ENCODE data around the gene MSL1.

MSL1 gene

GRCh38 chr17:40104594-40105486 lies 16.9 kb upstream of the MSL1 start:
- TF ChIP-seq TCF4 (CRISPR knock-in tag; IDR thresholded peaks at IDR 0.05; ENCODE audit: borderline replicate concordance) (no peak), TOX (CRISPR knock-in tag; IDR thresholded peaks at IDR 0.05; ENCODE audit: borderline replicate concordance) (no peak), GLIS3 (CRISPR knock-in tag; IDR thresholded peaks at IDR 0.05) (no peak), ZNF565 (CRISPR knock-in tag; conservative IDR thresholded peaks at IDR 0.05; ENCODE audit: low read depth) (no peak), CSRNP3 (CRISPR knock-in tag; IDR thresholded peaks at IDR 0.05) (no peak), CSDC2 (CRISPR knock-in tag; IDR thresholded peaks at IDR 0.05) (no peak), TSHZ2 (CRISPR knock-in tag; IDR thresholded peaks at IDR 0.05) (no peak), ZNF8 (CRISPR knock-in tag; IDR thresholded peaks at IDR 0.05) (no peak), ARNTL (CRISPR knock-in tag; IDR thresholded peaks at IDR 0.05; ENCODE audit: borderline replicate concordance, low read depth) (no peak), SNAI2 (CRISPR knock-in tag; IDR thresholded peaks at IDR 0.05) (no peak), CREB5 (CRISPR knock-in tag; IDR thresholded peaks at IDR 0.05; ENCODE audit: low read depth) (no peak), ZC3H10 (CRISPR knock-in tag; IDR thresholded peaks at IDR 0.05) (no peak), BACH2 (CRISPR knock-in tag; IDR thresholded peaks at IDR 0.05; ENCODE audit: borderline replicate concordance) (no peak), OSR1 (CRISPR knock-in tag; IDR thresholded peaks at IDR 0.05) (no peak), PATZ1 (CRISPR knock-in tag; IDR thresholded peaks at IDR 0.05; ENCODE audit: borderline replicate concordance) (no peak), RARB (CRISPR knock-in tag; IDR thresholded peaks at IDR 0.05) (no peak), ZFP30 (CRISPR knock-in tag; IDR thresholded peaks at IDR 0.05) (no peak), ZFP3 (CRISPR knock-in tag; IDR thresholded peaks at IDR 0.05) (no peak)
- ATAC-seq = no peak

- ATAC-seq = no peak
- TF ChIP-seq ISL1 (CRISPR knock-in tag; IDR thresholded peaks at IDR 0.05) (no peak), ZNF70 (CRISPR knock-in tag; IDR thresholded peaks at IDR 0.05) (no peak), BACH2 (CRISPR knock-in tag; IDR thresholded peaks at IDR 0.05; ENCODE audit: borderline replicate concordance) (no peak), OSR1 (CRISPR knock-in tag; IDR thresholded peaks at IDR 0.05) (no peak), CREB5 (CRISPR knock-in tag; IDR thresholded peaks at IDR 0.05; ENCODE audit: low read depth) (no peak), ZC3H10 (CRISPR knock-in tag; IDR thresholded peaks at IDR 0.05) (no peak), CSRNP3 (CRISPR knock-in tag; IDR thresholded peaks at IDR 0.05) (no peak), ARNTL (CRISPR knock-in tag; IDR thresholded peaks at IDR 0.05; ENCODE audit: borderline replicate concordance, low read depth) (no peak), SNAI2 (CRISPR knock-in tag; IDR thresholded peaks at IDR 0.05) (no peak), PPARA (CRISPR knock-in tag; IDR thresholded peaks at IDR 0.05; ENCODE audit: borderline replicate concordance) (no peak), ZNF8 (CRISPR knock-in tag; IDR thresholded peaks at IDR 0.05) (no peak), ESRRG (CRISPR knock-in tag; IDR thresholded peaks at IDR 0.05) (no peak), ZFP3 (CRISPR knock-in tag; IDR thresholded peaks at IDR 0.05) (no peak), ZFP30 (CRISPR knock-in tag; IDR thresholded peaks at IDR 0.05) (no peak), CSDC2 (CRISPR knock-in tag; IDR thresholded peaks at IDR 0.05) (no peak), RARB (CRISPR knock-in tag; IDR thresholded peaks at IDR 0.05) (no peak), TOX (CRISPR knock-in tag; IDR thresholded peaks at IDR 0.05; ENCODE audit: borderline replicate concordance) (no peak), PATZ1 (CRISPR knock-in tag; IDR thresholded peaks at IDR 0.05; ENCODE audit: borderline replicate concordance) (no peak)
Measured at GRCh38 chr17:40105861-40106759, 15.7 kb upstream of the MSL1 start.
